HG02588 (cell line): ENCODE measurements around the gene CAPN13.
"Not testable (repeated sequence)": the region's sequence is repeated elsewhere in the genome, so short reads cannot be mapped to it uniquely, and the experiment has no call there.

Experiments used
- ATAC-seq: cut with Tn5 transposase; IDR thresholded peaks from one replicate; pipeline ENCODE4 v1.9.1; 2021; ENCODE audit warnings: mild to moderate bottlenecking, moderate library complexity; ENCODE audit not compliant: unreplicated experiment

Gene CAPN13

DNA sequence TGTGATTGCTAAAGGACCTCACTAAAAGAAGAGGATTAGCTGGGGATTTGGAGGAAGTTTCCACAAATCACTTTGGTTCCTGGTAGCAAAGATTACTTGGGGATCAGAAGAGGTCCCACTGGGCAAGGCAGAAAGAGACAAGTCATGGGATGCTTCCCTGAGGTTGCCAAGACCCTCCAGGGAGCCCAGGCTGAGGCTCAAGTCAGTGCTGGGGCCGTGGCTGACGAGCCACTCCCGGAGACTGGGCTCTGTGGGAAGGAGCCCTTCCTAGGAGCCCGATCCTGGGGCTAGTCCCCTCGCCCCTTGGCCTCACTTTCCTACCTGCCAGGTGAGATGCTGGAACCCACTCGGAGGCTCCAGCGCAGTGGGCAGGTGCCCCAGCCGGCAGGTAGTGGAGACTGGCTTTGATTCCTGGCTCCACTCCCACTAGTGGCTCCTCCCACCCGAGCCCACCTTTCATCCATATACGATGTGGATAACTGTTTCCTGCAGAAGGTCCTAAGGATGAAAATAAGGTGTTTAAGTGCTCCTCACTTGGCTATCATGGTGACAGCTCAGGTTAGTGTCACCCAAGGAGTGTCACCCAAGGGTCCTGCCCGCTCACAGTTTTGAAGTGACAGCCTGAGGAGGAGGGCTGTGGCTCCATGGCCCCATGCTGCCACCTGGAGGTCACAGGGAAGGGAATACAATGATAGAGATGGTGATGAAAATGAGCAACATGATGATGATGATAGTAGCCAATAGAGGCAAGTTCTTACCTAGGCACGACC lies 100.5 kb downstream of the CAPN13 start:
- ATAC-seq, result no peak

- ATAC-seq, result no peak
These were observed 101.3 kb downstream of the CAPN13 start for GRCh38 chr2:30705711-30706533.

DNA sequence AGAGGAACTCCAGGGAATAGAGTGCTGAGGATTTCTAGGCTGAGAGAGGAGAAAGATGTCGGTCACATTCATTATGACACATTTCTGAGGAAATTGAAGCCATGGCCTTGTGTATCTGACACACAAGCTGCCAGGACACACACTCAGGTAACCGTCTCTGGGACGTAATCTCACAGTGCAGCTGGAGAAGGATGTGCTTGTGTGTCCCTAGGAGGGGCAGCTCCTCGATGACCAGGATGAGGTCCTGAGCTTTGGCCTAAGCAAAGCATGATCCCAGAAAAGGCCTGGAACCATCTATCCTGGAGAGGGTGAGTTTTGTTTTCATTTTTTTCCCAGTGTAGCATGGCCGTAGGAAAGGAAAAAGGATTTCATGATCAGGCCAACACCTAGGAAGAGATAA lies 102.2 kb downstream of the CAPN13 start:
- ATAC-seq, result no peak

DNA sequence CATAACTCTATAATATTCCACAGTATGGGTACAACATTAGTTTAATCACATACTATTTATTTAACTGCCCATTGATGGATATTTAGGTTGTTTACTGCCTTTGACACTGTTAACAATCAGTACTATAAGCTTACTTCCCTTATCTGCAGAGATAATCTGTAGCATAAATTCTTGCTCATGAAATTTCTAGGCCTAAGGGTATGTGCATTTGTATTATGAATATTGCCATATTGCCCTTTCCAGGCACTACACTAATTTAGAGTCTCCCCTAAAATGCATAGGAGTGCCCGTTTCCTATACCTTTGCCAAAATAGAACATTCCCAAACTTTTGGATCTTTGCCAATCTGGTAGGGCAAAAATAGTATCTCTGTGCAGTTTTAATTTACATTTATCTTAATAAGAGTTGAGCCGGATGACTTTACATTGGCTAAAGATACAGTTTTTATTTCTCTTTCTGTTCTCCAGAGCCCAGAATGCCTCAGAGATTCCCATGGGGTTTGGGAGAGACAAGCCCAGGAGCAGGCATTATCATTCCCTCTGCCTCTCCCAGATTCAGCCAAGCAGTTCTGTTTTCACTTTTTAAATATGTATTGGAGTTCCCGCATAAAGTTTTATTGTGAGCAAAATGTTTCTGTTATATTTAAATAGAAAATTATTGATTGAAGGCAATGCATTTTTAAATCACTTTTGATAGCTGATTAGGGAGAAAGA lies 102.8 kb downstream of the CAPN13 start:
- no peak for ATAC-seq

- ATAC-seq, result no peak
These were observed 104.6 kb downstream of the CAPN13 start for GRCh38 chr2:30702694-30703093.

DNA sequence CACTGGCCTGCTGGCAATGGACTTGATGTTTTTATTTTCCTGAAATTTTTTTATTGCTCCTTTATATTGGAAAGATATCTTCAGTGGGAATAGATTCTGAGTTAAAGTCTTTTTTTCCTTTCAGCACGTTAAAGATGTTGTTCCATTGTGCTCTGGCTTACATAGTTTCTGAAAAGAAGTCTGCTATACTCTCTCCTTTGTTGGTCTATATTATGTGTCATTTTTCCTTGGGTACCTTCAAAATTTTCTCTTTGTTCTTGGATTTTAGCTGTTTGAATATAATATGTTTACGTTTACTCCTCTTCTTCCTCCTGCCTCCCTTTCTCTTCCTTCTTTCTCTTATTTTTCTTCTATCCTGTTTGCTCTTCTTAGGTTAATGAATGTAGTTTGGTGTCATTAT lies 105.5 kb downstream of the CAPN13 start:
- ATAC-seq, result no peak

DNA sequence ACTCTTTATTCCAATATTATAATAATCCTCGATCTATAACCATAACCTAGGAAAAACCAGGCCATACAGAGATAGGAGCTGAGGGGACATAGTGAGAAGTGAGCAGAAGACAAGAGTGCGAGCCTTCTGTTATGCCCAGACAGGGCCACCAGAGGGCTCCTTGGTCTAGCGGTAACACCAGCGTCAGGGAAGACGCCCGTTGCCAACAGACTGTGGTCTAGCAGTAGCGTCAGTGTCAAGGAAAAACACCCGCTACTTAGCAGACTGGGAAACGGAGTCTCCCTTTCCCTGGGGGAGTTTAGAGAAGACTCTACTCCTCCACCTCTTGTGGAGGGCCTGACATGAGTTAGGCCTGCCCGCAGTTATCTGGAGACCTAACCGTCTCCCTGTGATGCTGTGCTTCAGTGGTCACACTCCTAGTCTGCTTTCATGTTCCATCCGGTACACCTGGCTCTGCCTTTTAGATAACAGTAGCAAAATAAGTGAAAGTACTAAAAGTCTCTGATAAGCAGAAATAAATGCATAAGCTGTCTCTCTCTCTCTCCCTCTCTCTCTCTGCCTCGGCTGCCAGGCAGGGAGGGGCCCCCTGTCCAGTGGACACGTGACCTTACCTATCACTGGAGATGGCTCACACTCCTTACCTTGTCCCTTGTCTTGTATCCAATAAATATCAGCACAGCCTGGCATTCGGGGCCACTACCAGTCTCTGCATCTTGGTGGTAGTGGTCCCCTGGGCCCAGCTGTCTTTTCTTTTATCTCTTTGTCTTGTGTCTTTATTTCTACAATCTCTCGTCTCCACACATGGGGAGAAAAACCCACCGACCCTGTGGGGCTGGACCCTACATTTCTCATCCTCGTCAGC lies 109.8 kb downstream of the CAPN13 start:
- not testable (repeated sequence) for ATAC-seq

- ATAC-seq, result no peak
These were observed 111.5 kb downstream of the CAPN13 start for GRCh38 chr2:30695749-30696148.

GRCh38 chr2:30694286-30695055 lies 112.8 kb downstream of the CAPN13 start:
- ATAC-seq, result no peak

DNA sequence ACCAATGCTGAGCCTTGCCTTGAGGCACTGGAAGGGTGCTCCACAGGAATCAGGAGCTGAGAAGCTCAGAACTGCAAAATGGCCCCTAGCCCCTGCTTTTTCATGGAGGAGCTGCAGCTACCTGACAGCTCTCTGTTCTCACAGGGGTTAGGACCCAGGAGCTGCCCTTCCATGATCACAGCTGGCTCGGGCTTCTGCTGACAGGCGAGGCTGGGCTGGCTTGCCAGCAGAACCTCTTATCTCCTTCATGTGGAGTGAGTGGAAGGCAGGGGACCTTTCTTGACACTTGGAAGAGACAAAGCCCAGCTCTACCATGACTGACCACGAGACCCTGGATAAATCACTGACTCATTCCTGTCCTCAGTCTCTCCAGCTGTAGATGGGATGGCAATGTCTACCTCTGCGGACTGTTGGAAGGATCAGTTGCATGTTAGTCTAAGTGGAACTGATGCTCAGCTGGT lies 113.4 kb downstream of the CAPN13 start:
- ATAC-seq, result no peak

- ATAC-seq, result no peak
These were observed 114.4 kb downstream of the CAPN13 start for GRCh38 chr2:30692829-30693275.

DNA sequence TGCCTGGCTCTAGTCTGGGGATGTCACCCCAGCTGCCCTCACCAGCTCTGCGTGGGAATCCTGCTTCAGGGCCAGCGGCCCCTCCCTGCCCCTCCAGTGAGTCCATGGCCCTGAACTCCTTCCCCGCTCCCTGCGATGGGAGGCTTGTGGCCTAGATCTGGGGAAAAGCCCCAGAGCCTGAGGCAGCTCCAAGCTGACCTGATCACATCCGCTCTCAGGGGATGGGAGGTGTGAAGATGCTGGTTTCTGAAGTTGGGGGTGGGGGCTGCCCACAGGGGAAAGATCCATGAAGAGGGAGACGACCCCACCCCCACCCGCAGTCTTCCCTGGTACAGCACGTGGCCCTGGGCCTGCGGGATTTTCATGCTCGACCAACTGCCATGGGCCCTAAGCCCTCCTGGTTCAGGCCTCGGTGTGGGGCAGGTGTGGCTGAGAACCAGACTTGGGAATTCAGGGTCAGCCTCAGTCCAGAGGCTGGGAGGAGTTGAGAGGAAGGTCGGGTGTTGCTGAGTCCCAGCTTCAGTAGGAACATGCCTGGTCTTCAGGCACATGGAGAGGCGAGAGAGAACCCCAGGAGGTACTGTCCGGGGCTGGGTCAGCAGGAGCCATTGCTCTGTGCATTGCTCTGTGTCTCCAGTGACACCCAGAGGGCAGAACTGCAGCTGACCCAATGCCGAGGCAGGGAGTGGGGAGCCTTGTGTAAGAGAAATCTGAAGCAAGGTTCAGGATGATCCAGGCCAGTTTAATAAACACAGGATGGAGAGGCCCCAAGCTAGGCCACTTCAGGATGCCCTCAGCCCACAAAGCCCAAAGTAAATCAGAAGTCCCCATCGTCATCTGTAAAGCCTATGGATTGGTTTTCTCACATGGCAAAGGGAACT lies 115.1 kb downstream of the CAPN13 start:
- ATAC-seq, result no peak

DNA sequence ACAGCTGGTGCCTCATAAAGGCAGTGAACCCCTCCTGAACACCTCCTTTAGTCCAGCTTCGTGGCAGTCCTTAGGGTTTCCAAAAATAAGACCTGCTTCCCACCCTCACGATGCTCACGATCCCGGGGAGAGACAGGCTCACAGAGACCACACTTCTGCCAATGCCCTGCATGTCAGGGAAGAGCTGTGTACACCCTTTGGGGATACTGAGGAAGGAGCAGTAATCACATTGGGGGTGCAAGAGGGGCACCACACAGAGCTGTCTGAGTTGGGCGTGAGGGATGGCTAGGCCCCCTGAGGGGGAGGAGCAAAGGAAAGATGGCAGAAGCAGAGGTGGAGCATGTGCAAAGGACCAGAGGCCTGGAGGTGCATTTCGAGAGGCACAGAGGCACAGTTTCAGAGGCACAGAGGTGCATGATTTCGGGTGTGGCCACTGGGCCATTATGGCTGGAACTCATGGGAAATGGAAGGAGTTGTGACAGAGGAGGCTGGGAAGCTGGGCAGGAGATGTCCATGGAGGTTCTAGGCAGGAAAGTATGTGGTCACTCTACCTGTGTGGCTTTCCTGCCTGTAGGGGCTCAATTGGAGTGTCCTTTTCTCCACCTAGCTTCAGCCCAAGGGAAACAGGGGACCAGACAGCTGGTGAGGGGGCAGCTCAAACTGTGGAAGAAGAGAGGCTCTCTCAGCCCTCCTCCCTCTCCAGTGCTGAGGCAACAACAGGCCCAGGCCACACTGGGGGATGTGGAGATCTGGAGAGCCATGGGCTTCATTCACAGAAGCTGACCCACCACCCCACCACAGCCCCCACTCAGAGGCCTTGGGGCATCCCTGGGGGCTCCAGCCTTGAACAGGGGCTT lies 115.9 kb downstream of the CAPN13 start:
- no peak for ATAC-seq

DNA sequence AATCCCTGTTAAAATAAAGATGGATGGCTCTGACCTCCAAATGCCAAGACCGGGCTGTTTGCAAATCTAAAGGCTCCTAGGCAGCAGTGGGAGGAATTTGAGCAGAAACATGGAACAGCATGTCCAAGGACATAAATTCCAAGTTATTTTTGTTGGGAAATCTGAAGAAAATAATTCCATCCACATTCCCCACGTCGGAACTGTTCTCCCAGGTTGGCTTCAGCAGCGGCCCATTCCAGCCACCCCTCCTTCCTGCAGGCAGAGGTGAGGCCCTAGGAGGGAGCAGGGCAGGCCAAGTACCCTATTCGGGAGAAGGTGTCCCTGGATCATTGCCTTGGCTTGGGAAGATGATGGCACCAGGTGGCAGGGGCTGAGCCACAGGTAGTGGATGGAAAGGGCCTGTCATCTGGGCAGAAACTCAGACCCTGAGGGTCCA lies 117.1 kb downstream of the CAPN13 start:
- no peak for ATAC-seq

- ATAC-seq, result no peak
These were observed 117.6 kb downstream of the CAPN13 start for GRCh38 chr2:30689496-30690125.

DNA sequence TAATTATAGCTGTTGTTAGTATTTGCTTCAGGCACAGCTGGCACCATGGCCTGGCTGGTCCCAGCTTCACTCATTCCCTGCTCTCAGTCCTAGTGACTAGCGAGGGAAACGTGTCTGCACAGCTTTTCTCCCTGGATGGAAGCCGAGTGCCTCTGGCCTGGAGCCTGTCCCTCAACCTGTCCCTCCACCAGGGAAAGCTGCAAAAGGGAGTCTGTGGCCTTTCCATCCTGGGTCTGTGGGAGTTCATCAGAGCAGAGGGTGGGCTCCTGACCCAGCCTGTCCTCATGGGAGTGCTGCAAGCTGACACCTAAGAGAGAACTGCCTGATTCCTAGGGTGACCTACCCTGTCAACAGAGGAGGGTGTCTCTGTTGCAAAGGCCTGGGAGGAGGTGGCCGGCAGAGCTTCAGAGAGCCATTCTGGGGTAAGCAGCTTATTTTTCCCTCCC lies 118.3 kb downstream of the CAPN13 start:
- no peak for ATAC-seq

DNA sequence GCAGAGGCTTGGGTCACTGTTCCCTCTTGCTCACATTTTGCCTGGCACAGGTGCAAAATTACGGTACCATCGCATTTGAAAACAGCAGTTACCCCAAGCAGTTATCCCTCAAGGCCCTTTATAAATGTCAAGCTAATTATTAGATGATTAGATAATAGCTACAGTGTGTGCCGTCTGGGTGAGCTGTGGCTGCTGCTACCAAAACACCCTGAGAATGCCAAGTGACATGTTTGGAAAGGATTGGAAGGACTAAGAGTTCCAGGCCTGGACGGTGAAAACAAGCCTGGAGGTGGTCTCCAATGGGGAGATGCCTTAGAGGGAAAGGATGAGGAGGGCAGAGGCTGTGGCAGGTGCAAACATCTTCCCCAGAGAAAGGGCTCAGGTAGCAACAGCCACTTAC lies 120.6 kb downstream of the CAPN13 start:
- ATAC-seq, result no peak
